ENCODE results near the gene GLIS1. TPM values are rescaled to one million over a fixed set of nuclear protein-coding genes. Genes with fewer than 3 reads are reported as not detected.
"Not testable (repeated sequence)": the region's sequence is repeated elsewhere in the genome, so short reads cannot be mapped to it uniquely, and the experiment has no call there.

The GLIS1 gene
- total RNA-seq, 1 donor from 2014 or later: not detected

DNA sequence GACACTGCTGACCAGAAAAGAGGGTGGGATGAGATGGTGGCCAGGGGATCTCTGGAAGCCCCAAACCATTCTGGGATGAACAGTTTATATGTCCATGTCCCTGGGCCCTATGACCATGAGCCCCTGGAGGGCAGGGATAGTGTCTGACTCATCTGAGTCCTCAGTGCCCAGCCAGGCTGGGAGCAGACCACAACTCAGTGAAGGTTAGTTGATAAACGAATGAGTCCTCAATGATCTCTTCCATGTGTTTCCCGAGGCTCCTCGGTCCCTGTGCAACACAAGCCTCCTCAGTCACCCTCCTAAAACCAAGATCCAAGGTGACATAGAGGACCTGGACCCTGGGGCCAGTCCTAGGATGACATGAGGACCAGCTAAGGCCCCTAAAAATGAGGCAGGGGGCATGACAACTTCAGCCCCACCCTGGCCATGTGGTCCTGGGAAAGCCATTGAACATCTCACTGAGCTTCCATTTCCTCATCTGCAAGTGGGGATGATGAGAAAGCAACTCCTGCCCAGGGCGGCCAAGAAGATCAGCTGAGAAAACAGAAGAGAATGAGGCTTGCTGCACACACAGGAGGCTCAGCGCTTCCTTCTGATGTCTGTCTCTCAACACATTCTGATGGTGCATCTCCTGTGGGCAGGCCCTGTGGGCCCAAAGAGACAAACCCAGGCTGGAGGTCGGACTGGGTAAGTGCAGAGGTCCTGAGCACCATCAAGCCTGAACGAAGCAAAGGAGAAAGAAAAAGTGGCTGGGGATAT, 86.3 kb downstream of the GLIS1 start:
- no peaks in the 10 kb centered on the region for H3K4me1 Mint-ChIP-seq (ENCODE audit: unreplicated experiment)

GRCh38 chr1:53651356-53651755, 87.6 kb downstream of the GLIS1 start:
- no peaks in the 10 kb centered on the region for H3K36me3 Mint-ChIP-seq (ENCODE audit: low read depth, unreplicated experiment)
- no peaks in the 10 kb centered on the region for H3K9me3 Mint-ChIP-seq (ENCODE audit: unreplicated experiment)
- peaks cover 3% of the 10 kb centered on the region for H3K27me3 Mint-ChIP-seq (ENCODE audit: unreplicated experiment)
- no peak overlapping the region for H3K27ac Mint-ChIP-seq (ENCODE audit: unreplicated experiment)
- H3K4me3 Mint-ChIP-seq (ENCODE audit: unreplicated experiment): no peak overlapping the region
- TF ChIP-seq, protein P1, sequence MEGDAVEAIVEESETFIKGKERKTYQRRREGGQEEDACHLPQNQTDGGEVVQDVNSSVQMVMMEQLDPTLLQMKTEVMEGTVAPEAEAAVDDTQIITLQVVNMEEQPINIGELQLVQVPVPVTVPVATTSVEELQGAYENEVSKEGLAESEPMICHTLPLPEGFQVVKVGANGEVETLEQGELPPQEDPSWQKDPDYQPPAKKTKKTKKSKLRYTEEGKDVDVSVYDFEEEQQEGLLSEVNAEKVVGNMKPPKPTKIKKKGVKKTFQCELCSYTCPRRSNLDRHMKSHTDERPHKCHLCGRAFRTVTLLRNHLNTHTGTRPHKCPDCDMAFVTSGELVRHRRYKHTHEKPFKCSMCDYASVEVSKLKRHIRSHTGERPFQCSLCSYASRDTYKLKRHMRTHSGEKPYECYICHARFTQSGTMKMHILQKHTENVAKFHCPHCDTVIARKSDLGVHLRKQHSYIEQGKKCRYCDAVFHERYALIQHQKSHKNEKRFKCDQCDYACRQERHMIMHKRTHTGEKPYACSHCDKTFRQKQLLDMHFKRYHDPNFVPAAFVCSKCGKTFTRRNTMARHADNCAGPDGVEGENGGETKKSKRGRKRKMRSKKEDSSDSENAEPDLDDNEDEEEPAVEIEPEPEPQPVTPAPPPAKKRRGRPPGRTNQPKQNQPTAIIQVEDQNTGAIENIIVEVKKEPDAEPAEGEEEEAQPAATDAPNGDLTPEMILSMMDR (IDR thresholded peaks at IDR 0.05; ENCODE audit: unreplicated experiment): no peak
- no peaks in the 10 kb centered on the region for H3K4me1 Mint-ChIP-seq (ENCODE audit: unreplicated experiment)
- no peak for DNase-seq (ENCODE audit: low spot score)

More for the DNA sequence above, 86.3 kb downstream of the GLIS1 start:
- H3K27me3 Mint-ChIP-seq (ENCODE audit: unreplicated experiment): peaks cover 3% of the 10 kb centered on the region
- H3K9me3 Mint-ChIP-seq (ENCODE audit: unreplicated experiment): no peaks in the 10 kb centered on the region
- H3K4me3 Mint-ChIP-seq (ENCODE audit: unreplicated experiment): no peak overlapping the region
- TF ChIP-seq, protein P1 (IDR thresholded peaks at IDR 0.05; ENCODE audit: unreplicated experiment): no peak
- DNase-seq (ENCODE audit: low spot score): no peak
- no peak overlapping the region for H3K27ac Mint-ChIP-seq (ENCODE audit: unreplicated experiment)
- no peaks in the 10 kb centered on the region for H3K36me3 Mint-ChIP-seq (ENCODE audit: low read depth, unreplicated experiment)

DNA sequence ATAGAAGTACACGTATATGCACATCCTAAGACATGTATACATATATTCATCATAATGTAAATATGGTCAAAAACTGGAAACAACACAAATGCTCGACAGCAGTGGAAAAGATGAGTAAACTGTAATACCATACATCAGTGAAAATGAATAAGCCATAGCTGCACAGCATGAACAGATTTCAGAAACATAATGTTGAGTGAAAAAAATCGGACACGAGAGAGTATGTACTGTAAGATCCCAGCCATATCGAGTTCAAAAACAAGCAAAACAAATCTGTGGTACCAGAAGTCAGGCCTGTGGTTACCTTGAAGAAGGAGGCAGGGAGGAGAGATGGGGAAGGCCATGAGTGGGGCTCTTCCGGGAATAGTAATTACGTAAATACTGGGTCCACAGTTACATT, 90.4 kb downstream of the GLIS1 start:
- Mint-ChIP-seq H3K27ac (ENCODE audit: unreplicated experiment) (no peak overlapping the region), H3K27me3 (ENCODE audit: unreplicated experiment) (peaks cover 7% of the 10 kb centered on the region), H3K4me3 (ENCODE audit: unreplicated experiment) (no peak overlapping the region), H3K36me3 (ENCODE audit: low read depth, unreplicated experiment) (no peaks in the 10 kb centered on the region), H3K4me1 (ENCODE audit: unreplicated experiment) (peaks cover 14% of the 10 kb centered on the region), H3K9me3 (ENCODE audit: unreplicated experiment) (no peaks in the 10 kb centered on the region)
- TF ChIP-seq, protein P1 (IDR thresholded peaks at IDR 0.05; ENCODE audit: unreplicated experiment): no peak
- no peak for DNase-seq (ENCODE audit: low spot score)

GRCh38 chr1:53647915-53648314, 91.0 kb downstream of the GLIS1 start:
- H3K27me3 Mint-ChIP-seq (ENCODE audit: unreplicated experiment); DNase-seq (ENCODE audit: low spot score); H3K9me3 Mint-ChIP-seq (ENCODE audit: unreplicated experiment); H3K4me3 Mint-ChIP-seq (ENCODE audit: unreplicated experiment); H3K27ac Mint-ChIP-seq (ENCODE audit: unreplicated experiment); H3K36me3 Mint-ChIP-seq (ENCODE audit: low read depth, unreplicated experiment): not testable (repeated sequence)
- H3K4me1 Mint-ChIP-seq (ENCODE audit: unreplicated experiment): peaks cover 14% of the 10 kb centered on the region

GRCh38 chr1:53646732-53647131, 92.2 kb downstream of the GLIS1 start:
- TF ChIP-seq, protein P1 (IDR thresholded peaks at IDR 0.05; ENCODE audit: unreplicated experiment): no peak
- DNase-seq (ENCODE audit: low spot score): no peak
- no peak overlapping the region for H3K27ac Mint-ChIP-seq (ENCODE audit: unreplicated experiment)
- H3K4me1 Mint-ChIP-seq (ENCODE audit: unreplicated experiment): peaks cover 14% of the 10 kb centered on the region
- peaks cover 9% of the 10 kb centered on the region for H3K27me3 Mint-ChIP-seq (ENCODE audit: unreplicated experiment)
- H3K4me3 Mint-ChIP-seq (ENCODE audit: unreplicated experiment): no peak overlapping the region
- H3K9me3 Mint-ChIP-seq (ENCODE audit: unreplicated experiment): no peaks in the 10 kb centered on the region
- no peaks in the 10 kb centered on the region for H3K36me3 Mint-ChIP-seq (ENCODE audit: low read depth, unreplicated experiment)
